GM18526 (cell line): ENCODE results near the gene STARD5.

Experiments
- POLR2A ChIP-seq: IDR thresholded peaks from 3 replicates; pipeline ENCODE4 v1.6.1; 2011; ENCODE audit not compliant: insufficient read length; ENCODE audit errors: extremely low read depth

STARD5 gene

DNA sequence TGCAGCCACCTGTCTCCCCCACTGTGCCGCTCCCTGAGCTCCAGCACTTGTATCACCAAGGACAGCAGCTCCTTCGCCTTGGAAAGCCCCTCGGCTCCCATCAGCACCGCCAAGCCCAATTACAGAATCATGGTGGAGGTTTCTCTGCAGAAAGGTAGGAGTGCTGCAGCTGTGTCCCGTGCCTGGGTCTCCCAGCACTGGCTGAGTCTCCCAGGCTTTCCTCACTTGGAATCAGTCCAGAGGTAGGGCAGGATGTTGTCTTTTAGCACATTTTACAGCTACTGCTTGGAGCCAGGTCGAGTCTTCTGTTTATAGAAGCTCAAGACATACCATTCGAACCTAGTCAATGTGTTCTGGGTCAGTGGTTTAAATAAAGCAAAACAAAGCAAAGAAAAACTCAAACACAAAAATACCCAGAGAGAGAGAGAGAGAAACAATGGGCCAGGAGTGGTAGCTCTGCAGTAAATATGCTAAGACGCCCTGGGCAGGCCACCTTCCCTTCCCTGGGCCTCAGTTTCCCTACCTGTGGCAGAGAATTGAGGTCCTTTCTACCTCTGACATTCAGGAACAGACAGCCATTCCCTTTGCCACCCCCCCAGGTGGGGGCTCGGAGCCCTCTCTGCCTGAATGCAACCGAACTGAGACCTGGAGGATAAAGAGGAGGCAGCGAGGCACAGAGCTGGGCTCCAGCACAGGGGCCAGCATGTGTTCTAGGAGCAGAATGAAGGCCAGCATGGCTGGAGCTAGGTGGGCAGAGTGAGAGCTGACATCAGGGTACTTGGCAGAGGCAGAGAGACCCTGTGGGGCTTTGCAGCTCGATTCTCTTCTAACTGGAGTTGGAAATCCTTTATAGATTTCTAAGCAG is 44.1 kb downstream of the STARD5 start:
- TF ChIP-seq POLR2A, result no peak

DNA sequence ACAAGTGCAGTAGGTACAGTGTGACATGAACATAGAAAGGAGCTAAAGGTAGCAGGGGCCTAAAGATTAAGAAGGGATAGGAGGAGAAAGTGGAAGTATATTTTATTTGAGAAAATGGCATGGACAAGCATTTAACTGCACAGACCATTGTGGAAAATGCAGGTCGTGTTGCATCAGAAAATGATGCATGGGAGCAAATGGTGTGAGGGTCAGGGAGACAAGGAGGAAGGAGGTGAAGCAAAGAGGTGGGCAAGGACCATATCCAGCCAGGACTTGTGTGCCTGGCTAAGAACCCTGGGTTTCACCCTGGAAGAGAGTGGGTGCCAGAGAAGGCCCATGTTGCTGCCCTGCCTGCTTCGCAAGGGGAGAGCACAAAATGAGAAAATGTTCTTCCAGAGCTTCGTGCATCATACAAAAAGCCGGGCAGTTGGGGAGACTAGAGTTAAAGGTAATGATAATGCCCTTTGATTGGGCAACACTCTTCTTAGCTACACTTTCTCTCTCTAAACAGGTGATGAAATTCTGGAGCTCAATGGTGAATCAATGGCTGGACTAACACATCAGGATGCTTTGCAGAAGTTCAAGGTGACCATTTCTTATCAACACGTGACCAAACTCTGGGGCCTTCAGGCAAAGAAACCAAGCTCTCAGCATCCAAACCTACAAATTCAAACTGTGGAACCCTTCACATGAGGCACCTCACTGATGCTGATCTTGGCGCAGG is 45.5 kb downstream of the STARD5 start:
- TF ChIP-seq POLR2A, result no peak

DNA sequence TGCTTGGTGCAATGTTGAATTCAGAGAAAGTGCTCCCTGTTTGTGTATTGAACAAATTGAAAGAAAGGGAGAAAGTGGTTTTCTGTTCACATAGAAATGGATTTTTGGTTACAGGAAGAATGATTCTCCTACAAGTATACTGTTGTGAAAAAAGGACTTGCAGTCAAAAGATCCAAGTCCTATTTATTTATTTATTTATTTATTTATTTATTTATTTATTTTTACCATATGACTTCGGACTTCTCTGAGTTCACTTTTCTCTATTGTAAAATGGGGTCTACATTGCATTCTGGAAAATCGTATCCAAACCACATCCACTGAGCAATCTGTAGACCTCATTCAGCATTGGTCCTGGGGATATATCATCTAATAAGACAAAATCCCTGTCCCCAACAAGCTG is 46.1 kb downstream of the STARD5 start:
- no peak for TF ChIP-seq POLR2A

DNA sequence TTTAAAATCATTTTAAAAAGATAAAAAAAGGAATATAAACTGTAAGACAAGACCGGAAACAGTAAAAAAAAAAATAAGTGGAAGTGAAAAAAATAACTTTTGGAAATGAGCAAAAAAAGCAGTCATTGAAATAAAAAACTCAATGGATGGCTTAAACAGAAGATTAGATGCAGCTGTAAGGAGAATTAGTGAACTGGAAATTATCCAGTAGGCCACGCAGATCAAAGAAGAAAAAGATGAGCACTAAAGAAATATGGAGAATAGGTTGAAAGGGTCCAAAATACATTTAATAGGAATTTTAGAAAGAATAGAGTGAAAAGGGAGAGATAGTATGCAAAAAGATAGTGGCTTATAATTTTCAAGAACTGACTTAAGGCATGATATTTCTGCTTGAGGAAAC is 47.0 kb downstream of the STARD5 start:
- TF ChIP-seq POLR2A, result no peak

DNA sequence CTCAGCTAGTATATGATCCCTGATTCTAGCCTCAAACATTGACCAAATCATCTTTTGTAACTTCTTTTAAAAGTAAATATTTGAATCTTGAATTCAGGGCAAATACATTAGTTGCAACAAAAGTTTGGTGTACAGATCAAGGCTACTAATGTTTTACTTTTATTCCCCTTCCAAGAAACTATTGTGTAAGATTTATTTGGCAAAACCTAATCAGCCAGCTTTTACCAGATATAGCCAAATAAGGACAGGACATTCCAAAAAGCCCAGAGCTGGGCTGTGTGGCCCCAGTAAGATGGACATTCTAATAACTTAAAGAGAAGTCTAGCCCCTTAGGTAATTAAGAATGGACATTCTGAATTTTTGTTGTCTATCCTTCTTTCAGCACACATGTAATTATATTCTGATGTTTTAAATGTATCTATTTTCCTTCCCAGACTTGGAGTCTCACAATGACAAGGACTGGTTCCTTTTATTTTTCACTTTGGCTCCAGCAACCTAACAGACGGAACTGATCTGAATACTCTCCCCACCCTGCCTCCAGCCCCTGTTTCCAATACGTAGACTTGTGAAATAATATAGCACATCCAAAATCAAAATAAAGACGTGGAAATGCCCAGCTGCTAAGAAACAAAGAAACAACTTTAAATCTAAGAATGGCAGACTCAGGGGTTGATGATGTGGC is 48.1 kb downstream of the STARD5 start:
- TF ChIP-seq POLR2A, result no peak

DNA sequence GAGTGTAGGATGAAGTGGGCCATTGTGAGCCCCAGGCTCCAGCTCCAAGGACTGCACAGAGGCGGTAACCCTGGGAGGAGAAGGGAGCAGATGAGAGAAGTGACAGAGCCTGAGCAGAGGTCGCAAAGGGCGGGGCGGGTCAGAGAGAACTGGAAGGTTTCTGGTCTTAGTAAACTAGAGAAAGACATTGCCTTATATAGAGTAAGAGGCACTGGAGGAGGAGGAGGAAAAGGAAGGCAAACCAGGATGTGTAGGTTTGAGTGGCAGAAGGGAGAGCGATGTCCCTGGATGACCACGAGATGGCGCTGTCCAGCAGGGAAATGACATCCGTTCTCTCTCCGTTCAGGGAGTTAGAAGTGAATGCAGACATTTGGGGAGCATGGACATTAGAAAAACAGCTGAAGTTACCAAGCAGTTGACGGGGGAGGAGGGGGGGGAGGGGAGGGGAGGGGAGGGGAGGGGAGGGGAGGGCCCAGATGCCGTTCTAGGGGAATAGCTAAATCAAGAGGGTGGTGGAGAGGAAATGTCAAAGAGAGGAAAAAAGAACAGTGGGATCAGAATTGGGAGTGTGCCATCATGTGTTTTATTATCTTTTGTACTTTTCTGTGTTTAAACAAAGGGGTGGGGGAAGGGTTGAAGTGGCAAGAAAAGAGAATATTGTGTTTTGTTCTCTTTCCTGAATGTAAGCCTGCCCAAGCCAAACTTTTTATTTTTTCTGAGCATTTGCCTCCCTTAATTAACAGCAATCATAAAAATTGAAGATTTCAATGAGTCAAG is 48.8 kb downstream of the STARD5 start:
- TF ChIP-seq POLR2A, result no peak

DNA sequence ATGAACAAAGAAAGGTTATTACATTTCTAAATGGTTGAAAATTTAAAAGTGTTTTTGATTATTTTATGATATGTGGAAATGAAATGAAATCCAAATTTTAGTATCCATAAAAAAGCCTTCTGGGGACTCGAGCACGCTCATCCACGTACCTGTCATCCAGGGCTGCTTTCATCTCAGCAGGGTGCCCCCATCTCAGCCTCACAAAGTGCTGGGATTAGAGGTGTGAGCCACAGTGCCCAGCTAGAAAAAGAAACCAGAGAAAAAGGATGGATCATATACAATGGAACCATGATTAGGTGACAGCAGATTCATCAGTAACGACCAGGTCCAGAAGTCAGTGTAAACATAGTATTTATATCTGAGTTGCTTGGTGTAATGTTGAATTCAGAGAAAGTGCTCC is 49.7 kb downstream of the STARD5 start:
- TF ChIP-seq POLR2A, result no peak

DNA sequence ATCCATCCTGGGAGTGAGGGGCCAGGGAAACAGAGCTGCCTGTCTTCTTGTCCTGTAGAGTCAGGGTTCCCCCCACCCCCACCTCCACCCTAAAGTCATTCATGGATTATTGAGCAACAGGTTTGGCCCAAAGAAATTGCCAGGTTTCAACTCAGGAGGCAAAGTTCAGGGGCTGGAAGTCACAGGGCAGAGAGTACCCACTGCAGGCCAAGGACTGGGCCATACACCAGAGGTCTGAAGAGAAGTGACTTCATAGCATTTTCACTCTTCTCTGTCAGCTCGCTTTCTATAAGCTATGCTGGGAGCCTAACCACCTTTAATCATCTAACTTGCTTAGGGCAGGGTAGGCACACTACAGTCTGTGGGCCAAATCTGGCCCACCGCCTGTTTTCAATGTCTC is 50.1 kb downstream of the STARD5 start:
- no peak for TF ChIP-seq POLR2A

DNA sequence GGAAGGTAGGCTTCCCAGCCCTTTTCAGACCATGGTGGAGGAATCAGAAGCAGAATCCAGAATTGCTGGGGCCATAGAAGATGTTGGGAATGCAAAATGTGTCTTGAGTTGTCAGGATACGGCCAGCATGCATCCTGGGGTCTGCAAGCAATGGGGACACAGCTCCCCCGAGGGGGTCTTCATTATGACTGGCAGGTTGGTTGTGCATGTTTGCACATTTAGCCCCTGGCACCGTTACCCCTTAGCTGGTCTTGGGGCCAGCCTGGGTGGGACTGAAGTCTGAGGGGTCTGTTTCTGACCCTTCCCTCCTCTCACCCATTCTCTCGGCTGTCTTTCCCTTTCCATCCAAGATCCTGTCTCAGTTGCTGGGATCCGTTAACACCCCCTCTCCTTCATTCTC is 50.7 kb downstream of the STARD5 start:
- no peak for TF ChIP-seq POLR2A

DNA sequence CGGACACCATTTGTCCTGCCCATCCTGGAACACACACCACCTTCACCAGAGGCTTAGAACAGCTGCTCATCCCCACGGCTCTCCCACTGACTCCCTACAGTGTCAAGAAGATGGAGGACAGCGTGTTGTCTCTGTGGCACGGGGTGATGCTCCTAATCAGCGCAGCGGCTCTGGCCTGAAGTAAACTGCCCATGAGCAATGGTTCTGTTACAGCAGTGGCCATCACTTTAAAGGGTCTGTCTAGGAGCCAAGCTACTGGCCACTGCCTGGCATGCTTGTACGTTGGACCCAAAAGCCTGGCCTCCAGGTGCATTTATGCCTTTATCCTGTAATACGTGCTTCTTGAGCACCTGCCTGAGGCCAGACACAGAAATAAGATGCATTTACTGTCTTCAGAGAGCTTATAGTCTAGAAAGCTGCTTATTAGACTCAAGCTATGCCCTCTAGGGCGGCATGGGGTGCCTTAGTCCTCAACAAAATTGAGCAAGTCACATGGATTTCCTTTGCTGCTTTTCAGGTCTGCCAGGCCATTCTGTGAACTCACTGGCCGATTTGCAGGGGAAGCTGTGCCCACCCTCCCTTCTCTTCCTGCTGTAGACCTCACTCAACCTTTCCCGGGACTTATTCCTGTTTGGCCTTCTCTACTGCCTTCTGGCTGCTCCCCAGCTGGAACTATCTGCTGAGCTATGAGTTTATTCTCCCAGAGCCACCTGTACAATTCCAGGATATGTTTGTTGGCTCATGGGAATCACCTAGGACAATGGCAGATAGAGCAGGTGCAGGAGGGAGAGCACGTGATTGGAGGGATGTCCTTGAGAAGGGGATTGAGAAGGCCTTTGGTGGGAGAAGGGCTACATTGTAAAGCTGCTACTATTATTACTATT is 51.9 kb downstream of the STARD5 start:
- no peak for TF ChIP-seq POLR2A

DNA sequence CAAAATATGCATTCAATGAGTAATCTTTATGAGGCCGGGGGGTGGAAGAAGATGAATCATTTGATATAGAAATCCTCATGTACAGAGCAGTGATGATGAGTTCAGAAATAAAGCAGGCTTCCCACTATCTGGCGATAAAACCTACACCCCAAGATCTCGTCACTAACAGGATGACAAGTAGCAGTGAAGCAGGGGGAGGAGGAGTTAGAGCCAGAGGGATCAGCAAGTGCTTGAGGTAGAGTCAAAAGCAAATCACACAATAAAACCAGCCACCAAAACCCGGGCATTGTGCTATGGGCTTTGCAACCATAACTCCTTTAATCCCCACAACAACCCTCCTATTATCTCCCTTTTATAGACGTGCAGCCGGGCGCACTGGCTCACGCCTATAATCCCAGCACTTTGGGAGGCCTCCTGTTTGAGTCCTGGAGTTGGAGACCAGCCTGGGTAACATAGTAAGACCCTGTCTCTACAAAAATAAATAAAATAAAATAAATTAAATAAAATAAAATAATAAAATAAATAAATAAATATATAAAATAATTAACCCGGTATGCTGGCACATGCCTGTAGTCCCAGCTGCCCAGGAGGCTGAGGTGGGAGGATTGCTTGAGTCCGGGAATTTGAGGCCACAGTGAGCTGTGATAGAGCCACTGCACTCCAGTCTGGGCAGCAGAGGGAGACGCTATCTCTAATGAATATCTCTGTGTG is 53.0 kb downstream of the STARD5 start:
- no peak for TF ChIP-seq POLR2A

DNA sequence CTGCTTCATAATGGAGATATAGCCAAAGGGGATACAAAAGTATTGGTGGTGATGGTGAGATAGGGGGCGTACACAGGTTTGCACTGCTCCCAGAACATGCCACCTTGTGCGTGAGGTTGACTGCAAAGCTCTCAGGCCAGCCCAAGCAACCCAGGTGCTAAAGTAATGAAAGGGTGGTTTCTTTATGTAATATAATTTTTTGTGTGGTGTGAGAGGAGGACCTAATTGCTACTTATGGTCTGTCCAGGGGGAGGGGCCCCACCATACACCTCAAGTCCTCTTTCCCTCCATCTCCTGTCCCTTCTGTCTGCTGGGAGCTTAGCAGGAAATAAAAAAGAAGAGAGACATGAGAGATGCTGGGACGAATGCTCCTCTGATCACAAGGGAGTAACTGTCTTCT is 53.8 kb downstream of the STARD5 start:
- TF ChIP-seq POLR2A, result no peak

DNA sequence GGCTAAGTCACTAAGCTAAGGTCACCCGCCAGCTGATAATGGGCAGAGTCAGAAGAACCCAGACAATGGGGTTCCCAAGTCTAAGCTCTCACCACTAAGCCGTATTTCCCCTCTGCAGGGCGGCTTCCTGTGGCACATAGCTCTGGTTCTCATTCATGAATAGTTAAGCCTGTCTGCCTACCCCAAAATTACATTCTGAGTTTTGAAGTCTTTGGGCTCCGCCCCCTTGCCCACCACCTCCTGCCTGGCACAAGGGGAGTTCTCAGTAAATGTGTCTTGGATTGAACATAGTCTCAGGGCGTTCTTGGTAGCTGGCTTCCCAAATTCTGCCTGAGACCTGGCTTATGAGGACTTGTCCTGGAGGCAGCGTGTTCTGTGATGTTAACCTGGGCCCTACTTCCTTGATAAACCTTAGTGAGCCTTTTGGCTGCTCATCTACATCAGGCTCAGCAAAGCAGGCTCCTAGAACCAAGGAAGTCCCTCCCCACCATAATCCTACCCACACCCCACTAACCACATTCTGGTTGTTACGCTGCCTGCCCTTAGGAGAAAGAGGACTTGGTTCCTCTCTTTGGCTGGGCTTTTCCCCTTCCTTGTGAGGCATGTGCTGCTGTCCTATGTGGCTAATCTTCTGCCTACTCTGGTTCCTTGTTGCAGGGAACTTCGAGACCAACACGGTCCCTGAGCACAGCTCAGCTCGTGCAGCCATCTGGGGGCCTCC is 54.9 kb downstream of the STARD5 start:
- no peak for TF ChIP-seq POLR2A
